Smooth muscle cell (in vitro differentiated cells): ENCODE measurements around the gene TRAPPC3L. TPM values are rescaled to one million over a fixed set of nuclear protein-coding genes. Genes with fewer than 3 reads are reported as not detected.

Experiments used
- DNase-seq: peaks from one replicate; lab custom pipeline; 2025; ENCODE audit not compliant: unreplicated experiment; lab: John Stamatoyannopoulos, UW
- H2AFZ ChIP-seq: fragments of 200-600 bp; sonication (generic); 2 replicates; pipeline ENCODE4 v1.6.0; 2016; ENCODE audit warnings: antibody characterized with exemption, low read depth, mild to moderate bottlenecking
- H3F3A ChIP-seq: fragments of 200-600 bp; sonication (generic); 2 replicates; pipeline ENCODE4 v1.6.0; 2017; ENCODE audit warnings: antibody characterized with exemption, low read depth
- H3K27ac ChIP-seq: fragments of 200-600 bp; sonication (generic); 2 replicates; pipeline ENCODE4 v1.5.1; 2016; ENCODE audit warnings: low read depth, mild to moderate bottlenecking
- H3K27me3 ChIP-seq: fragments of 200-600 bp; sonication (generic); 2 replicates; pipeline ENCODE4 v1.6.1; 2016; ENCODE audit warnings: low read depth, mild to moderate bottlenecking
- H3K36me3 ChIP-seq: fragments of 200-600 bp; sonication (generic); 2 replicates; pipeline ENCODE4 v1.5.1; 2016; ENCODE audit warnings: low read depth
- H3K4me1 ChIP-seq: fragments of 200-600 bp; sonication (generic); 2 replicates; pipeline ENCODE4 v1.5.1; 2016; ENCODE audit warnings: low read depth
- H3K4me2 ChIP-seq: fragments of 200-600 bp; sonication (generic); 2 replicates; pipeline ENCODE4 v1.6.0; 2016; ENCODE audit warnings: mild to moderate bottlenecking
- H3K4me3 ChIP-seq: fragments of 200-600 bp; sonication (generic); 2 replicates; pipeline ENCODE4 v1.5.1; 2016; ENCODE audit warnings: mild to moderate bottlenecking
- H3K79me2 ChIP-seq: fragments of 200-600 bp; sonication (generic); 2 replicates; pipeline ENCODE4 v1.6.0; 2016; ENCODE audit warnings: low read depth, mild to moderate bottlenecking
- H3K9ac ChIP-seq: fragments of 200-600 bp; sonication (generic); 2 replicates; pipeline ENCODE4 v1.6.0; 2016; ENCODE audit warnings: low read depth
- H3K9me3 ChIP-seq: fragments of 200-600 bp; sonication (generic); replicated peaks from 2 replicates; pipeline ENCODE4 v1.5.1; 2016; ENCODE audit warnings: low read depth
- H4K20me1 ChIP-seq: fragments of 200-600 bp; sonication (generic); 2 replicates; pipeline ENCODE4 v1.6.0; 2016; ENCODE audit warnings: low read depth
- WGBS: methylation state at CpG from one replicate; pipeline ENCODE4 v1.1.7; 2016; ENCODE audit warnings: low lambda C conversion rate; 5-methylcytosine and 5-hydroxymethylcytosine counted together
- polyA plus RNA-seq: library from polyadenylated mRNA; unstranded; fragments of >200 nt; fragmentation: Nextera tagmentation; extraction: Ambion mirVana; gene quantifications from 2 replicates; pipeline ENCODE4 v1.2.1, GENCODE V29; 2016
- total RNA-seq: library from RNA; depleted of rRNA; stranded (reverse); fragments of >200 nt; gene quantifications from 2 replicates; pipeline ENCODE4 v1.2.3, GENCODE V29; 2014
- TF ChIP-seq, protein P1 (sequence below): fragments of 200-600 bp; sonication (generic); IDR thresholded peaks from 2 replicates; pipeline ENCODE4 v1.5.1; 2017; ENCODE audit warnings: borderline replicate concordance, mild to moderate bottlenecking, antibody characterized with exemption; ENCODE audit not compliant: insufficient read depth, poor library complexity, severe bottlenecking

TRAPPC3L gene
- total and polyA plus RNA-seq, 2 experiments from 2014 or later: 0.11 TPM; not detected in 1

DNA sequence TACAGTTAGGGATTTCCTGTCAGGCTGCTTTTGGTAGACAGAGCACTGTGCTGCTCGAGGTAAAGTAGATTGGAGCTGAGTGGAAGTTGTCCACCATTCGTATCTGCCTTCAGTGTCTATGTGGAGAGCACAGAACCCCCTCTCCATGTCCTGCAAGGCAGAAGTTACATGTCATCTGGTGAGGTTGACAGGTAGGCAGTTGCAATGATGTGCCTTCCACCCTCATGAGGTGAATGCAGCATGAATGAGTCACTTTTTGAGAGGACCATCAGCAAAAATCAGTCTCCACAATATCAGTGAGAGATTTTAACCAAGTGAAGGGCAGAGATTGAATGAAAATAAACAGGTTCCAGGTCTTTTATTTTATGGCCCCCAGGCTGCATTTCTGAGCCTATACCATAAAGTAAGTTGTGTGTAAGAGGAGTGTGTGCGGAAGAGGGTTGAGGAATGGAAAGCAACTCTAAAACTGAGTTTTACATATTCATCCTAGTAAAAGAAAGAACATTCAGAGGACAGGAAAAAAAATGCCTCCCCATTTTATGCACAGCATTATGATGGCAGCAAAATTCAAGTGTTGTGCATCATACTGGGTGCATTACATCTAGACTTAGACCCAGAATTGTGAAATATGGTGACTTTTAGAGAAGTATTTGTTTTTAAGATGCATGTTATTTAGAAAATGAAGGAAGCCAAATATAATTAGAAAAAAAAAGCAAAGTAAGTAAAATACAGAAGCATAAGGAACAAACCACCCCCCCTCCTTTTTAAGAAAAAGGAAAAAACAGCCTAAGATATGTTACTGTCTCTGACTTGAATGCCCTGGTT is 15.8 kb downstream of the TRAPPC3L start:
- no peak overlapping the region for H2AFZ ChIP-seq
- H3K9ac ChIP-seq: no peak overlapping the region
- DNase-seq: no peak
- no peak overlapping the region for H3K4me3 ChIP-seq
- H3K27ac ChIP-seq: no peak overlapping the region
- peak overlapping the region; percentile 38 for H3K4me2 ChIP-seq
- no peaks in the 10 kb centered on the region for H3K9me3 ChIP-seq
- 76% methylated on average over 3 of the region's 3 CpGs for WGBS
- no peaks in the 10 kb centered on the region for H4K20me1 ChIP-seq
- no peaks in the 10 kb centered on the region for H3K36me3 ChIP-seq
- TF ChIP-seq, protein P1, sequence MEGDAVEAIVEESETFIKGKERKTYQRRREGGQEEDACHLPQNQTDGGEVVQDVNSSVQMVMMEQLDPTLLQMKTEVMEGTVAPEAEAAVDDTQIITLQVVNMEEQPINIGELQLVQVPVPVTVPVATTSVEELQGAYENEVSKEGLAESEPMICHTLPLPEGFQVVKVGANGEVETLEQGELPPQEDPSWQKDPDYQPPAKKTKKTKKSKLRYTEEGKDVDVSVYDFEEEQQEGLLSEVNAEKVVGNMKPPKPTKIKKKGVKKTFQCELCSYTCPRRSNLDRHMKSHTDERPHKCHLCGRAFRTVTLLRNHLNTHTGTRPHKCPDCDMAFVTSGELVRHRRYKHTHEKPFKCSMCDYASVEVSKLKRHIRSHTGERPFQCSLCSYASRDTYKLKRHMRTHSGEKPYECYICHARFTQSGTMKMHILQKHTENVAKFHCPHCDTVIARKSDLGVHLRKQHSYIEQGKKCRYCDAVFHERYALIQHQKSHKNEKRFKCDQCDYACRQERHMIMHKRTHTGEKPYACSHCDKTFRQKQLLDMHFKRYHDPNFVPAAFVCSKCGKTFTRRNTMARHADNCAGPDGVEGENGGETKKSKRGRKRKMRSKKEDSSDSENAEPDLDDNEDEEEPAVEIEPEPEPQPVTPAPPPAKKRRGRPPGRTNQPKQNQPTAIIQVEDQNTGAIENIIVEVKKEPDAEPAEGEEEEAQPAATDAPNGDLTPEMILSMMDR: no peak
- peaks cover 20% of the 10 kb centered on the region for H3K4me1 ChIP-seq
- H3F3A ChIP-seq: no peaks in the 10 kb centered on the region
- H3K27me3 ChIP-seq: no peaks in the 10 kb centered on the region
- no peaks in the 10 kb centered on the region for H3K79me2 ChIP-seq

DNA sequence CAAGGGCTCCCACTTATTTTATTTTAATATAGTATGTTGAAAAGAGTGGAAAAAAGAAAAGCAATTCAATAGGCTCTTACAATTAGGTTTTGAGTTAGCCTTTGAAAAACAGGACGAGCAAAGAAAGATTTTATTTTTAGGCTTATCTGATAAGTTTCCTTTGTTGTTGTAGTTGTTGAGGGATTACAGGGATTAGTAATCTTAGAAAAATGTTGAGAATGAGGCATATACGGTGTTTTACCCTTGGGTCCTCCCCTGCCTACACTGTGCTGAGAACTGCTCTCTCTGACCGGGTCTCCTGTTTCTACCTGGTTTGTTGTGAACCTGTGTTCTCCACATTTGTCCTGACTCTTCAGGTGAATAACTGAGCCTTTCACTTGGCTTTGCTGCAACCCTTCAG is 16.7 kb downstream of the TRAPPC3L start:
- Histone ChIP-seq H3K9me3 (no peaks in the 10 kb centered on the region), H3K4me2 (no peak overlapping the region), H3K4me1 (peaks cover 20% of the 10 kb centered on the region), H3K27ac (no peak overlapping the region), H3K4me3 (no peak overlapping the region), H3K9ac (no peak overlapping the region), H3K79me2 (no peaks in the 10 kb centered on the region), H3K36me3 (no peaks in the 10 kb centered on the region), H2AFZ (no peak overlapping the region), H3F3A (no peaks in the 10 kb centered on the region), H4K20me1 (no peaks in the 10 kb centered on the region), H3K27me3 (no peaks in the 10 kb centered on the region)
- DNase-seq: no peak
- WGBS: 17% methylated on average over 3 of the region's 3 CpGs
- TF ChIP-seq, protein P1: no peak

DNA sequence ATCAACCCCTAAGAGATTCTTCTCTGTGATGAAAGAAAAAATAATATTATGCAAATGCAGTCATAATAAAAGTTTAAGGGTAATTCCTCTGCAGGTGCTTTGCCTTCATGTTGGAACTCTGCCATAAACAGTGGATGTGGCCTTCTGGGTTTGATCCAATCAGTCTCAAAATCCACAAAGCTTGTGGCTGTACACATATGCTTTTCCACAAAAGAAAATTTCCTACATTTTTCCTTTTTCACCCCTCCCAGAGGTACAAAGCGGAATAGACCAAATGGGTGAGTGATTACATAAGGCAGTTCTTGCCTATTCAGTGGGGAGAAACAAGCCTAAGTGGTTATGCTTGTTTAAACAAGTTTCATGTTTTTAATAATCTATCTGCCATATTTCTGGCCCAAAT is 17.4 kb downstream of the TRAPPC3L start:
- Histone ChIP-seq H2AFZ (no peak overlapping the region), H3K4me1 (peaks cover 20% of the 10 kb centered on the region), H3K27me3 (no peaks in the 10 kb centered on the region), H3K27ac (no peak overlapping the region), H3K36me3 (no peaks in the 10 kb centered on the region), H3K4me2 (no peak overlapping the region), H4K20me1 (no peaks in the 10 kb centered on the region), H3K79me2 (no peaks in the 10 kb centered on the region), H3F3A (no peaks in the 10 kb centered on the region), H3K9me3 (no peaks in the 10 kb centered on the region), H3K4me3 (no peak overlapping the region), H3K9ac (no peak overlapping the region)
- no peak for DNase-seq
- TF ChIP-seq, protein P1: no peak
- WGBS: 94% methylated on average over 1 of the region's 1 CpG

DNA sequence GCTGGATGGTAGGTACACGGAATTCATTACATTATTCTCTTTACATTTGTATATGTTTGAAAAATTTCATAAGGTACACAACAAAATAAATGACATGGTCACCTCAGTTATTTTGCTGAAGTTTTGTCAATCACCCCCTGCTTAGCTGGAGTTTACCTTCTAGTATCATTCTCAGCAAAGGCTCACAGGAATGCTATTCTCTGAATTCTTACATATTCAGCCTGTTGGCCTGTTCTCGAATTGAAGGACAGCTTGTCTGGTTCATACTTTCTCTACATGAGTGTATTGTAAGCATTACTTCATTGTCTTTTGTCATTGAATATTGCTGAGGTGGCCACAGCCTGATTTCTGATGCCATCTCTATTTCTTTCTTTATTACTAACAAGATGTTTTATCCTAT is 21.2 kb downstream of the TRAPPC3L start:
- H2AFZ ChIP-seq: no peak overlapping the region
- no peak overlapping the region for H3K9ac ChIP-seq
- H3K4me3 ChIP-seq: no peak overlapping the region
- no peaks in the 10 kb centered on the region for H3K9me3 ChIP-seq
- no peaks in the 10 kb centered on the region for H3K79me2 ChIP-seq
- 63% methylated on average over 2 of the region's 2 CpGs for WGBS
- H3K36me3 ChIP-seq: no peaks in the 10 kb centered on the region
- no peak overlapping the region for H3K4me2 ChIP-seq
- no peak overlapping the region for H3K27ac ChIP-seq
- no peaks in the 10 kb centered on the region for H3F3A ChIP-seq
- TF ChIP-seq, protein P1: no peak
- H3K4me1 ChIP-seq: peaks cover 5% of the 10 kb centered on the region
- DNase-seq: no peak
- no peaks in the 10 kb centered on the region for H4K20me1 ChIP-seq
- H3K27me3 ChIP-seq: no peaks in the 10 kb centered on the region
